HCT116 (cell line): ENCODE results near the gene MXRA7.
A peak's percentile ranks its signal among the peaks of the same experiment; 100 is the strongest.

Experiments used
- CTCF ChIP-seq, 3 experiments: fragments of 200-600 bp in 1 of 3; sonication (generic) in 1 of 3; IDR thresholded peaks in 2 of 3; conservative IDR thresholded peaks in 1 of 3; 2 replicates each; pipeline ENCODE4 v1.5.1; 2012 to 2017; ENCODE audit warnings: low read depth in 2 of 3, low read length in 2 of 3, antibody characterized with exemption in 1 of 3, borderline replicate concordance in 1 of 3, control low read depth in 1 of 3, mild to moderate bottlenecking in 1 of 3, mixed read lengths in 1 of 3, mixed run types in 1 of 3, moderate library complexity in 1 of 3; ENCODE audit not compliant: insufficient read depth in 1 of 3
- POLR2AphosphoS5 ChIP-seq: IDR thresholded peaks from 2 replicates; pipeline ENCODE4 v1.6.1; 2011; ENCODE audit warnings: mild to moderate bottlenecking, low read depth, low read length, moderate library complexity
- SRF ChIP-seq: IDR thresholded peaks from 2 replicates; pipeline ENCODE4 v1.6.1; 2012; ENCODE audit warnings: low read depth
- ZNF274 ChIP-seq: fragments of 200-500 bp; sonication (Bioruptor generic); IDR thresholded peaks from 2 replicates; pipeline ENCODE4 v1.6.1; 2014; ENCODE audit warnings: mild to moderate bottlenecking, low read depth, low read length, inconsistent platforms

- TF ChIP-seq SRF = no peak
- no peak for TF ChIP-seq ZNF274
- TF ChIP-seq POLR2AphosphoS5 = peak; percentile 89
- TF ChIP-seq CTCF (IDR thresholded peaks at IDR 0.05 in 2 of 3, conservative IDR thresholded peaks at IDR 0.05 in 1 of 3; ENCODE audit: borderline replicate concordance in 1 of 3, insufficient read depth in 1 of 3, low read depth in 2 of 3, low read length in 2 of 3) = no peak
These were observed 39.4 kb downstream of the MXRA7 start for GRCh38 chr17:76671123-76671911.
